C4-2B (cell line): ENCODE measurements around the gene SIX3.

Experiments
- CTCF ChIP-seq: fragments of 450-650 bp; conservative IDR thresholded peaks from 2 replicates; pipeline ENCODE4 v1.5.1; 2017; ENCODE audit warnings: mild to moderate bottlenecking
- ZFX ChIP-seq: fragments of 450-650 bp; IDR thresholded peaks from 2 replicates; pipeline ENCODE4 v1.6.1; 2017

- TF ChIP-seq CTCF (no peak), ZFX (no peak)
Measured at GRCh38 chr2:44928483-44929158, 12.9 kb upstream of the SIX3 start.
